ENCODE results near the gene HPD.

DNA sequence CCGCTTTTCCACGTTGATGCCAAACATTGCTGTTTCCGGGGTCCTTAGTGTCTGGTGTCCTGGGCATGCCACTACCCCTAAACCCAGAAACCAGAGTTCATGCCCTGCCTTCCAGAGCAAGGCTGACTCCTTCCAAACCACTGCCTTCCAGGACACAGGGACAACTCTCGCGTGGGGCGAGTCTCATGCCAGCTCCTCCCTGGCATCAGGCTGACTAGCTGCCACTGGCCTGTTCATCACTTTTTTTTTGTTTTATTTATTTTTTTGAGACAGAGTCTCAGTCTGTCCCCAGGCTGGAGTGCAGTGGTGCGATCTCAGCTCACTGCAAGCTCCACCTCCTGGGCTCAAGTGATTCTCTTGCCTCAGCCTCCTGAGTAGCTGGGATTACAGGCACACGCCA lies 50.0 kb downstream of the HPD start:
- TF ChIP-seq POLR2A (IDR thresholded peaks at IDR 0.05): no peak
- TF ChIP-seq, protein P1, sequence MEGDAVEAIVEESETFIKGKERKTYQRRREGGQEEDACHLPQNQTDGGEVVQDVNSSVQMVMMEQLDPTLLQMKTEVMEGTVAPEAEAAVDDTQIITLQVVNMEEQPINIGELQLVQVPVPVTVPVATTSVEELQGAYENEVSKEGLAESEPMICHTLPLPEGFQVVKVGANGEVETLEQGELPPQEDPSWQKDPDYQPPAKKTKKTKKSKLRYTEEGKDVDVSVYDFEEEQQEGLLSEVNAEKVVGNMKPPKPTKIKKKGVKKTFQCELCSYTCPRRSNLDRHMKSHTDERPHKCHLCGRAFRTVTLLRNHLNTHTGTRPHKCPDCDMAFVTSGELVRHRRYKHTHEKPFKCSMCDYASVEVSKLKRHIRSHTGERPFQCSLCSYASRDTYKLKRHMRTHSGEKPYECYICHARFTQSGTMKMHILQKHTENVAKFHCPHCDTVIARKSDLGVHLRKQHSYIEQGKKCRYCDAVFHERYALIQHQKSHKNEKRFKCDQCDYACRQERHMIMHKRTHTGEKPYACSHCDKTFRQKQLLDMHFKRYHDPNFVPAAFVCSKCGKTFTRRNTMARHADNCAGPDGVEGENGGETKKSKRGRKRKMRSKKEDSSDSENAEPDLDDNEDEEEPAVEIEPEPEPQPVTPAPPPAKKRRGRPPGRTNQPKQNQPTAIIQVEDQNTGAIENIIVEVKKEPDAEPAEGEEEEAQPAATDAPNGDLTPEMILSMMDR (IDR thresholded peaks at IDR 0.05): no peak
- TF ChIP-seq EP300 (IDR thresholded peaks at IDR 0.05): no peak
